Dedifferentiated amniotic fluid mesenchymal stem cell (primary cell): ENCODE measurements around the gene CYBA.
"Not testable (repeated sequence)": the region's sequence is repeated elsewhere in the genome, so short reads cannot be mapped to it uniquely, and the experiment has no call there.

Experiments used
- DNase-seq: peaks from one replicate; pipeline ENCODE4 v3.0.0-alpha.2; 2016; ENCODE audit errors: extremely low spot score

Gene CYBA

GRCh38 chr16:88614818-88615580 is 35.9 kb downstream of the CYBA start:
- no peak for DNase-seq

DNA sequence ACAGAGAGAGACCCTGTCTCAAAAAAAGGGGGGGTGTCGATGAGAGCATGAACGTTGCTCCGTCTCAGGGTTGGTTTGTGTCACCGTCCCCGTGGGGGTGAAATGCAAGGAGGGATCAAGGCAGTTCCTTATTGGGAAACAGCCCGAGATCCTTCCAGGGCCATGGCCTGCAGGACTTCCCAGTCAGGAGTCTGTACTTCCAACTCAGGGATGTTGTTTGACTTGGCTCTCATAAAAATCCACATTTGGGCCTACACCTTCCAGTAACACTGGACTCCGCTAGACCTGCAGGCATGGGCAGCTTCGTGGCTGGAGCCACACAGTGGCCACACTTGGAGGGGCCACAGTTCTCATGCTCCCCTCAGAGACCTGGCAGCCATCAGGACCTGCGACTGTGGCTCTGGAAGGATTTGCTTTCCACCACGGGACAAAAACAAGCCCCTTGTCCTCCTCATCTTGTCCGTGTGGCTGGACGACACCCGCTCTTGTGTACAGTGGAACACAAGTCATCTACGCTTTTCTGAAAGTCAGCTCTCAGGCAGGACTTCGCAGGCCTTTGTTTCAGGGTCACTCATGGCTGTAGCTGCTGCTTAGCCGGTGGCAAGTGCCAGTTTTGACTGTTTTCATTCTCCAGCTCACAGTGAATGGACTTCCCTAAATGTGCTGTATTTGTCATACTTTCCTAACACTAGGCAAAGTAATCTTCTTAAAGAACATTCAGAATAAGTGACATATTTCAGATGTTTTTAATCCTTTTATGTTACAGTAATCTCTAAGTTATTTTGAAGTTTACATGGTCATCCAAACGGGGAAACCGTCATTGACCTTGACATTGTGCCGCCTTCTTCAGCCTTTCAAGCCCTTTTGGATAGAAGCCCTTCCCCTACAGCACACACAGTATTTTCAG is 36.7 kb downstream of the CYBA start:
- DNase-seq, result no peak

DNA sequence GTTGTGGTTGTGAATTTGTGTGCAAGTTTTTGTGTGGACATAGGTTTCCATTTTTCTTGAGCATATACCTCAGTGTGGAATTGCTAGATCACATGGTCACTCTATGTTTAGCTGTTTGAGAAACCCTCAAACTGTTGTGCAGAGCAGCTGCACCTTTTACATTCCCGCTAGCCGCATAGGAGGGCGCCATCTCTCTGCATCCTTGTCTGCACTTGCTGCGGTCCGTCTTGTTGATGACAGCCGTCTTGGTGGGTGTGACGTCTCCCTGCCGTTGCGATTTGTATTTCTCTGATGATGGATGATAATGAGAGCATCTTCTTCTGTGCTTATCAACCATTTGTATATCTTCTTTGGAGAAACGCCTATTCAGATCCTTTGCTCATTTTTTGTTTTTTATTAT is 37.6 kb downstream of the CYBA start:
- DNase-seq, result no peak

DNA sequence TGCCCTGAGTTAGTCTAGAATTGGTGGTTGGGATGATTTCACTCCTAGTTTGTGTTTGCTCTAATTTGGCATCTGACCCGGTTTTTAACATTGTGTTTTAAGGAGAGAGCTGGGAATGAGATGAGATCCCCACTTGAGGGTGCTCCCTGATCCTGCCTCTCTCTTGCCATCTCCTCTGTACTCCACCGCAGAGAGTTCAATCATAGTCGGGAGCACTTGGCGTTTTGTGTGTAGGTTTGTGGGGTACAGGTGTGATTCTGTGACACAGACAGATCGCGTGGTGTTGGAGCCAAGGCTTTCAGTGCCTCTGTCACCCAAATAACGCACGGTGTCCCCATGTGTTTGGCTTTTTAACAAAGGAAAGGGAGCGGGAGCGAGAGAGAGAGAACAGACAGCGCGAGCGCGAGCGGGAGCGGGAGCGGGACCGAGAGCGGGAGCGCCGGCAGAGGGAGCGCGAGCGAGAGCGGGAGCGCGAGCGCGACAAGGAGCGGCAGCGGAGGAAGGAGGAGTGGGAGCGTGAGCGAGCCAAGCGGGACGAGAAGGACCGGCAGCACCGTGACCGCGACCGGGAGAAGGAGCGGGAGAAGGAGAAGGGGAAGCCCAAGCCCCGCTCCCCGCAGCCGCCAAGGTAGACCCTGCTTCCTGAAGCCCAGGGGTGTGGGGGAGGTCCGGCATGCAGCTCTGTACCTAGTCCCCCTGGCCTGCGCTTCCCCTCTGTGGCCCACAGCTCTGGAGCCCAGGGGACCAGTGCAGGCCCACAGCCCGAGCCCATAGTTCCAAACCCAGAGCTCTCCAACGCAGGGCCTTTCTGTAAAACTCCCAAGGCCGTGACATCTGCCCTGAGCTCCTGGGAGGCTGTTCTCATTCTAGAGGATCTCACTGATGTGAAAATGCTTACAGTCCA is 39.7 kb downstream of the CYBA start:
- no peak for DNase-seq

DNA sequence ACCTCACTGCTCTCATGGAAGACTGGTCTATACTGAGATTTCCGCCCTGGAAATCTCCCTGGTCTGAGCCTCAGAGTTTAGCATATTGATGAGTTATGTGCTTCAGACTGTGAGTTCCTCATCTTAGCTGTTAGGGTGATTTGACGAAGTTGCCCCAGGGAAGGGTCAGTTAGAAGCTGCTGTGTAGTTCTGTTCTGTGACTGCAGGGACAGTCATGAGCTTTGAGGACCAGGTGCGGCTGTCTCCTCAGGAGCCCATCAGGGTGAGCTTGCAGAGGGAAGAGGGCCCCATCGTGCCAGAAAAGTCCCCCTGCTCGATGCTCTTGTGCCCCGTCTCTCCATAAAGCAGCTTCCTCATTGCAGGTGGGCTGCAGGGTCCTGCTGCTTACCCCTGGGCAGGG is 40.8 kb downstream of the CYBA start:
- DNase-seq, result no peak

DNA sequence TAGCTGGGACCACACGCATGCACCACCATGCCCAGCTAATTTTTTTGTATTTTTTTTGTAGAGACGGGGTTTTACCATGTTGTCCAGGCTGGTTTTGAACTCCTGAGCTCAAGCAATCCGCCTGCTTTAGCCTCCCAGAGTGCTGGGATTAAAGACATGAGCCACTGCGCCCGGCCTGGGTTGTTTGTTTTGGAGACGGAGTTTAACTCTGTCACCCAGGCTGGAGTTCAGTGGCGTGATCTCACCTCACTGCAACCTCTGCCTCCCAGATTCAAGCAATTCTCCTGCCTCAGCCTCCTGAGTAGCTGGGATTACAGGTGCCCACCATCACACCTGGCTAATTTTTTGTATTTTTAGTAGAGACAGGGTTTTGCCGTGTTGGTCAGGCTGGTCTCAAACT is 41.4 kb downstream of the CYBA start:
- not testable (repeated sequence) for DNase-seq

GRCh38 chr16:88608076-88608475 is 42.8 kb downstream of the CYBA start:
- no peak for DNase-seq

- DNase-seq, result no peak
Observed at GRCh38 chr16:88606148-88606757, 44.6 kb downstream of the CYBA start.

DNA sequence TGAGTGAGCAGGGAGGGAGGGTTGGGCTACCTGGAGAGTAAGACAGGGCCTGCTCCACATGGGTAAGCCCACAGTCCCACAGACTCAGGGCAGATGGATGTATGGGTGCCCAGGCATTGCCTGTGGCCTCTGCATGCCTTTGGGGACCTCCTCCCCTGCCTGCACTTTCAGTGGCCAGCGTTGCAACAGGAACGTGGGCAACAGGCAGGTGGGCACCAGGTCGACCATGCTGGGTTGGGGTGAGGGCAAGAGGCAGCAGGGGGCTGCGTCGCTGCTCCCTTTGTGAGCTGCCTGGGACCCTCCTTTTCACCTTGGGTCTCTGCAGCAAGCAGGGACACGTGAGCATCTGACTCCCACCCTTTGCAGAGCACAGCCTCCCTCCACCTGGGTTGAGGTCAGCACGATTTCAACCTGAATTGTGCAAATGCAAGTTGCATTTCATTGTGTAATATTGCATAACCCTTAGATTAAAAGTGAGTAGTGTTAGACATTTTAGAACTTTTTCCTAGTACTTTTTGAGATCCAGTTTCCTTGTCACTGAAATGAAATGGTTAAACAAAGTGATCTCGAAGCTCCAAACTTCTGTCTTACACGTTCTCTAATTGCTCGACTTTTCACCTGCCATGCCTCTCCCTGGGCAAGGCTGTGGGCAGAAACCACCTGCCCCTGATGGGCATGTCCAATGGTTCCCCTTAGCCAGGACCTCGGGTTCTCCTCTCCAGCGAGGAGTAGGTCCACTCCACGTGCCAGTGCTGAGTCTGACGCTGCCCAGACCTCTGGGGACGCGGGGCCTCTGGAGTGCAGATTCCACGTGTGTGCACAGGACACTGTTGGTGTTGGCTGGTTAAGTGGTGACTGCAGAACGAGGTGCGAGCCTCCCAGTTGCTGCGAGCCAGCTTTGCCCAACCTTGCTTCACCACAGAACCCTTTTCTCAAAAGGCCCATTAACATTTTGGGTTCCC is 45.4 kb downstream of the CYBA start:
- no peak for DNase-seq

DNA sequence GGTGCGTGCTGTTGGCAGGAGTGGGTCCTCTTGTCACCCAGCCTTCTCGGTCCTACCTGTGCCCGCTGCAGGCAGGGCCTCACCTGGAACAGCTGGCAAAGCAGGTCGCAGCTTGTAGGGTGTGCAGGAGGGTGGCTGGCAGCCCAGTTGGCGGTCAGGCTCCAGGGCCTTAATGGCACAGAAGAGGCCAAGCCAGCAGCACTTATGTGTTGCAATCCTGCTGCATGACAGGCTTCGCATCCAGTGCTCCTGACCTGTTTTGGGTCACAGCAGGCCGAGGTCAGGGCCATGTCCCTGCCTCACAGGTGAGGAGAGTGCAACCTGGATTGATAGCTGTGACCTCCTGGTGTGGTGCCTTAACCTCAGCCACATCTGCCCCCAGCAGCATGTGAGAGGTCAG is 48.8 kb downstream of the CYBA start:
- no peak for DNase-seq

DNA sequence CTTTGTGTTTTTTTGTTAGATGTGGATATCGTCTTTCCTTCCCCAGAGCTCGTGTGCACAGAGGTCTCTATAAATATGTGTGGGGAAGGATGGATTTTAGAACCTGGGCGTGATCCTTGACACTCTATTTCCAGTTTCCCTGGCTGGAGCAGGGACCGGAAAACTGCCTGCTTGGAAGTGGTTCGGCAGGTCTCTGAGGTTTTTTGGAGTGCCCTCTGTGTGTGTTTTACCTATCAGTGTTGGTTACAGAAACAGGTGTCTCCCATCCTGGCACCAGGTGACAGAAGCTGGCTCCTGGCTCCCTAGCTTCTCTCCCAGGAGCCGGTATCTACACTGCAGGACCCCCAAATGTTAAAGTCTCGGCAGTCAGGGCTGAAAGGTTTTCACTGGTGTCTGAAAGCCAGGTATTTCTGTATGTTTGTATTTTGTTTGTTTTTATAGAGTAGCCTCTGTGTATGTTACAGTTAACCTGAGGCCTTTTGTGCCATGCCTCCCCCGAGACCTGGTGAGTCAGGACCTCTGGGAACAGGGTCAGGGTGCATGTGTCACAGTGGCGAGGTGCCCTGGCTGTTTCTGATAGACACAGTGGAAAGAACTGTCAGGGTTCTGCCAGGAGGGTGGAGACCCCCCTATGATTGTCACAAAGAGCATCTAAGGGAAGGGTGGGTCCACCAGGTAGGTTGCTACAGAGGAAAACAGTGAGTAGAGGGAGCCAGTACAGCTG is 49.4 kb downstream of the CYBA start:
- no peak for DNase-seq

DNA sequence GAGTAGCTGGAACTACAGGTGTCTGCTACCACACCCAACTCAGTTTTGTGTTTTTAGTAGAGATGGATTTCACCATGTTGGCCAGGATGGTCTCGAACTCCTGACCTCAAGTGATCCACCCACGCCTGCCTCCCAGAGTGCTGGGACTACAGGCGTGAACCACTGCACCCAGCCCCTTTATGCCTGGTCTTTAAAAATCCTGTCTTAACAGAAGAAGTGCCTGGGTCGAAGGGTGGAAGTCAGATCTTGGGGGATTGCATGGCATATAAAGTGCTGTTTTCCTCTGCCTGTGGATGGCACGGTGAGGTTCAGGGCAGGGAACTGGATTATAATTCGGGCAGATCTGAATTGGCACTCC is 50.3 kb downstream of the CYBA start:
- DNase-seq, result no peak

DNA sequence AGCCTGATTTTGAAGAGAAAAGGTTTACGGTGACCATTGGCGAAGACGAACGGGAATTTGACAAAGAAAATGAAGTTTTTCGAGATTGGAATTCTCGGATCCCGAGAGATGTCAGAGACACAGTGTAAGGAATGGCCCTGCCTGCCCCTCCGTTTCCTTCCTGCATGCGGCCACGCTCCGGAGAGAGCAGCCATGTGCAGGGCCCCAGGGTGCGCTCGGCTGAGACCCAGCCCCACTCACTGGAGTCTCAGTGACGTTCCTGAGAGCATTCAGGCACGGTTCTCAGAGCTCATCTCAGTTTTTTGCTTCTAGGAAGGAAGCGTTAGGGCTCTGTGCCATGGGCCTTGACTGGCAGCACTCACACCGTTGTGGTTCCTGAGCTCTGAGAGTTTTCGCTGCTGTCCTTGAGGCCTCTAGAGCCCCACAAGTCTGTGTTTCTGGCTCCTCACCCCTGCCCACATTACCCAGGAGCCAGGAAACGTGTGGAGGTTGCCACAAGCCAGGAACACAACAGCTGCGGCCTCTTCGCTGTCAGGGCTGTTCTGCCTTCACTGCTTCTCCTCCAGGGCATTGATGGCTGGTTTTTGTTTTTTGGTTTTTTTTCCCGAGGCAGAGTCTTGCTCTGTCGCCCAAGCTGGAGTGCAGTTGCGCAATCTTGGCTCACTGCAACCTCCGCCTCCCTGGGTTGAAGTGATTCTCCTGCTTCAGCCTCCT is 50.9 kb downstream of the CYBA start:
- no peak for DNase-seq

- no peak for DNase-seq
Observed at GRCh38 chr16:88599092-88599733, 51.6 kb downstream of the CYBA start.

- no peak for DNase-seq
Observed at GRCh38 chr16:88597856-88598491, 52.9 kb downstream of the CYBA start.

GRCh38 chr16:88596483-88596882 is 54.4 kb downstream of the CYBA start:
- DNase-seq, result no peak

GRCh38 chr16:88595921-88596320 is 54.9 kb downstream of the CYBA start:
- no peak for DNase-seq

GRCh38 chr16:88595101-88595500 is 55.8 kb downstream of the CYBA start:
- no peak for DNase-seq
